ENCODE measurements around the gene SYT1. TPM values are rescaled to one million over a fixed set of nuclear protein-coding genes. Genes with fewer than 3 reads are reported as not detected.

SYT1 gene
- total and polyA plus RNA-seq, 2 donors (not counting 1 experiment from before 2014, with no cell fraction given), result 0.60 to 1.3 TPM

GRCh38 chr12:78961171-78961570, 96.6 kb downstream of the SYT1 start:
- Histone ChIP-seq H3K9ac (ENCODE audit: low read length) (no peak overlapping the region), H3K4me1 (ENCODE audit: control insufficient read depth in 2 of 2, insufficient read depth in 2 of 2, low read length in 2 of 2) (no peaks in the 10 kb centered on the region), H3K9me3 (ENCODE audit: control extremely low read depth in 1 of 3, control insufficient read depth in 2 of 3, insufficient read depth in 1 of 3, low read length in 2 of 3) (no peaks in the 10 kb centered on the region), H3K4me2 (replicated peaks; ENCODE audit: low read depth, low read length, poor library complexity, severe bottlenecking) (no peak overlapping the region), H4K20me1 (ENCODE audit: control insufficient read depth, insufficient read depth, low read length, poor library complexity, severe bottlenecking) (no peaks in the 10 kb centered on the region), H3K79me2 (ENCODE audit: control insufficient read depth, insufficient read depth, low read length) (no peaks in the 10 kb centered on the region), H2AFZ (ENCODE audit: insufficient read depth, low read depth, low read length, poor library complexity, severe bottlenecking) (no peak overlapping the region), H3K4me3 (ENCODE audit: control extremely low read depth in 1 of 5, extremely low read depth in 1 of 5, insufficient read depth in 1 of 5, low read depth in 2 of 5, low read length in 4 of 5) (no peak overlapping the region), H3K27me3 (replicated peaks in 1 of 4; ENCODE audit: control extremely low read depth in 1 of 4, control insufficient read depth in 3 of 4, insufficient read depth in 4 of 4, low read length in 3 of 4) (no peaks in the 10 kb centered on the region), H3K36me3 (replicated peaks in 1 of 2; ENCODE audit: control extremely low read depth in 1 of 2, control insufficient read depth in 1 of 2, extremely low read depth in 1 of 2, insufficient read depth in 2 of 2, low read length in 1 of 2) (no peaks in the 10 kb centered on the region), H3K27ac (ENCODE audit: low read length in 2 of 2) (no peak overlapping the region)
- intact Hi-C loops (cut with micrococcal nuclease), result no loop called here
- H3K27ac Mint-ChIP-seq, result no peak overlapping the region
- no peak for TF ChIP-seq EZH2 (IDR thresholded peaks at IDR 0.05; ENCODE audit: borderline replicate concordance, insufficient read depth, low read depth, low read length, poor library complexity, severe bottlenecking)
- TF ChIP-seq CTCF (IDR thresholded peaks at IDR 0.05), result no peak
- POLR2A ChIA-PET, result no interaction called here
- no peak overlapping the region for H3K4me3 Mint-ChIP-seq
- H3K4me1 Mint-ChIP-seq, result no peaks in the 10 kb centered on the region
- H3K9me3 Mint-ChIP-seq (ENCODE audit: insufficient read depth), result no peaks in the 10 kb centered on the region
- WGBS (ENCODE audit: insufficient coverage), result 100% methylated on average over 1 of the region's 2 CpGs
- CTCF ChIA-PET, result no interaction called here
- ATAC-seq (ENCODE audit: low read depth), result no peak
- no peak for DNase-seq
- no peaks in the 10 kb centered on the region for H3K27me3 Mint-ChIP-seq

GRCh38 chr12:78963439-78964227, 99.1 kb downstream of the SYT1 start:
- Histone ChIP-seq H3K4me2 (replicated peaks; ENCODE audit: low read depth, low read length, poor library complexity, severe bottlenecking) (no peak overlapping the region), H3K79me2 (ENCODE audit: control insufficient read depth, insufficient read depth, low read length) (no peaks in the 10 kb centered on the region), H3K9ac (ENCODE audit: low read length) (no peak overlapping the region), H3K9me3 (ENCODE audit: control extremely low read depth in 1 of 3, control insufficient read depth in 2 of 3, insufficient read depth in 1 of 3, low read length in 2 of 3) (no peaks in the 10 kb centered on the region), H3K27me3 (replicated peaks in 1 of 4; ENCODE audit: control extremely low read depth in 1 of 4, control insufficient read depth in 3 of 4, insufficient read depth in 4 of 4, low read length in 3 of 4) (no peaks in the 10 kb centered on the region), H3K36me3 (replicated peaks in 1 of 2; ENCODE audit: control extremely low read depth in 1 of 2, control insufficient read depth in 1 of 2, extremely low read depth in 1 of 2, insufficient read depth in 2 of 2, low read length in 1 of 2) (no peaks in the 10 kb centered on the region), H3K4me3 (ENCODE audit: control extremely low read depth in 1 of 5, extremely low read depth in 1 of 5, insufficient read depth in 1 of 5, low read depth in 2 of 5, low read length in 4 of 5) (no peak overlapping the region), H2AFZ (ENCODE audit: insufficient read depth, low read depth, low read length, poor library complexity, severe bottlenecking) (no peak overlapping the region), H3K4me1 (ENCODE audit: control insufficient read depth in 2 of 2, insufficient read depth in 2 of 2, low read length in 2 of 2) (no peaks in the 10 kb centered on the region), H3K27ac (ENCODE audit: low read length in 2 of 2) (no peak overlapping the region), H4K20me1 (ENCODE audit: control insufficient read depth, insufficient read depth, low read length, poor library complexity, severe bottlenecking) (no peaks in the 10 kb centered on the region)
- TF ChIP-seq CTCF (IDR thresholded peaks at IDR 0.05) (no peak), EZH2 (IDR thresholded peaks at IDR 0.05; ENCODE audit: borderline replicate concordance, insufficient read depth, low read depth, low read length, poor library complexity, severe bottlenecking) (no peak)
- DNase-seq, result no peak
- Mint-ChIP-seq H3K4me3 (no peak overlapping the region), H3K9me3 (ENCODE audit: insufficient read depth) (no peaks in the 10 kb centered on the region), H3K27me3 (no peaks in the 10 kb centered on the region), H3K27ac (no peak overlapping the region), H3K4me1 (no peaks in the 10 kb centered on the region)
- intact Hi-C loops (cut with micrococcal nuclease), result no loop called here
- WGBS (ENCODE audit: insufficient coverage), result no CpG with 5 or more reads among the region's 1 CpG
- no peak for ATAC-seq (ENCODE audit: low read depth)
- POLR2A ChIA-PET, result no interaction called here
- CTCF ChIA-PET, result no interaction called here

Data from B cell (primary cell).